Neuronal stem cell (in vitro differentiated cells): ENCODE results near the gene TMEM59.
"Not testable (repeated sequence)": the region's sequence is repeated elsewhere in the genome, so short reads cannot be mapped to it uniquely, and the experiment has no call there.

ENCODE experiments used
- DNase-seq: peaks from one replicate; pipeline ENCODE4 v3.0.0-alpha.2; 2013; ENCODE audit warnings: low spot score
- H2AFZ ChIP-seq: one replicate; pipeline ENCODE4 v1.6.1; 2013; ENCODE audit warnings: mild to moderate bottlenecking, low read length, inconsistent platforms
- H2AK5ac ChIP-seq: 2 replicates; pipeline ENCODE4 v1.6.1; 2013; ENCODE audit warnings: low read depth, mild to moderate bottlenecking, inconsistent platforms, low read length, moderate library complexity, mixed read lengths
- H2BK120ac ChIP-seq: 2 replicates; pipeline ENCODE4 v1.6.1; 2013; ENCODE audit warnings: low read depth, mild to moderate bottlenecking, inconsistent platforms, low read length, moderate library complexity, mixed read lengths
- H2BK12ac ChIP-seq: one replicate; pipeline ENCODE4 v1.6.1; 2013; ENCODE audit warnings: low read length, inconsistent platforms
- H2BK15ac ChIP-seq: 2 replicates; pipeline ENCODE4 v1.6.1; 2013; ENCODE audit warnings: mild to moderate bottlenecking, low read length, inconsistent platforms, mixed read lengths
- H2BK5ac ChIP-seq: one replicate; pipeline ENCODE4 v1.6.1; 2013; ENCODE audit warnings: inconsistent platforms, mild to moderate bottlenecking, low read length, moderate library complexity
- H3K14ac ChIP-seq: one replicate; pipeline ENCODE4 v1.6.1; 2013; ENCODE audit warnings: low read length, inconsistent platforms
- H3K18ac ChIP-seq: 2 replicates; pipeline ENCODE4 v1.6.1; 2013; ENCODE audit warnings: low read length, inconsistent platforms
- H3K23ac ChIP-seq: 2 replicates; pipeline ENCODE4 v1.6.1; 2013; ENCODE audit warnings: low read depth, mild to moderate bottlenecking, mixed read lengths, low read length, inconsistent platforms; ENCODE audit not compliant: poor library complexity
- H3K27ac ChIP-seq: replicated peaks from 3 replicates; pipeline ENCODE4 v1.5.1; 2013; ENCODE audit warnings: low read length, inconsistent platforms
- H3K27me3 ChIP-seq, 3 experiments: 2 replicates each; pipeline ENCODE4 v1.6.1; 2013; ENCODE audit warnings: low read length in 3 of 3, mild to moderate bottlenecking in 2 of 3, inconsistent platforms in 1 of 3, low read depth in 1 of 3, mixed read lengths in 1 of 3, moderate library complexity in 1 of 3; ENCODE audit not compliant: control insufficient read depth in 3 of 3, insufficient read depth in 3 of 3
- H3K36me3 ChIP-seq, 2 donors: replicated peaks in 1 of 2; 2 replicates each; pipeline ENCODE4 v1.6.1; 2013; ENCODE audit warnings: low read length in 2 of 2; ENCODE audit not compliant: control insufficient read depth in 2 of 2, insufficient read depth in 2 of 2
- H3K4ac ChIP-seq: 2 replicates; pipeline ENCODE4 v1.6.1; 2013; ENCODE audit warnings: inconsistent platforms, mild to moderate bottlenecking, low read length, moderate library complexity
- H3K4me1 ChIP-seq, 2 donors: 1 replicate in 1 of 2; 2 replicates in 1 of 2; pipeline ENCODE4 v1.6.1; 2013; ENCODE audit warnings: low read length in 2 of 2, low read depth in 1 of 2; ENCODE audit not compliant: control insufficient read depth in 2 of 2, insufficient read depth in 1 of 2
- H3K4me2 ChIP-seq: one replicate; pipeline ENCODE4 v1.6.1; 2013; ENCODE audit warnings: mild to moderate bottlenecking, low read length, inconsistent platforms; ENCODE audit not compliant: insufficient read depth, poor library complexity, severe bottlenecking
- H3K4me3 ChIP-seq, 2 donors: 2 replicates each; pipeline ENCODE4 v1.5.1; 2013; ENCODE audit warnings: low read length in 2 of 2, mild to moderate bottlenecking in 2 of 2, inconsistent platforms in 1 of 2, moderate library complexity in 1 of 2
- H3K79me1 ChIP-seq: one replicate; pipeline ENCODE4 v1.6.1; 2013; ENCODE audit warnings: low read depth, mild to moderate bottlenecking, inconsistent platforms, low read length, moderate library complexity
- H3K9ac ChIP-seq: one replicate; pipeline ENCODE4 v1.6.1; 2013; ENCODE audit warnings: mild to moderate bottlenecking, low read depth, low read length, inconsistent platforms; ENCODE audit not compliant: poor library complexity
- H3K9me3 ChIP-seq, 2 donors: replicated peaks in 1 of 2; 2 replicates each; pipeline versions ENCODE3 to v1.6.1; 2013; ENCODE audit warnings: low read length in 2 of 2, mild to moderate bottlenecking in 2 of 2, inconsistent platforms in 1 of 2, low read depth in 1 of 2, mixed read lengths in 1 of 2, moderate library complexity in 1 of 2; ENCODE audit not compliant: control insufficient read depth in 2 of 2, insufficient read depth in 1 of 2
- H4K8ac ChIP-seq: one replicate; pipeline ENCODE4 v1.6.1; 2013; ENCODE audit warnings: low read depth, mild to moderate bottlenecking, inconsistent platforms, low read length, moderate library complexity
- H4K91ac ChIP-seq: one replicate; pipeline ENCODE4 v1.6.1; 2013; ENCODE audit warnings: low read length, low read depth, mild to moderate bottlenecking, inconsistent platforms; ENCODE audit not compliant: poor library complexity
- WGBS, 2 donors: extraction: QIAGEN DNeasy Blood & Tissue Kit; methylation state at CpG; one replicate each; pipeline ENCODE4 v1.1.7; 2013; ENCODE audit warnings: missing lambda C conversion rate in 2 of 2, mixed read lengths in 1 of 2; ENCODE audit not compliant: insufficient read length in 2 of 2, insufficient replicate concordance in 1 of 2; ENCODE audit errors: extremely low coverage in 2 of 2; 5-methylcytosine and 5-hydroxymethylcytosine counted together

Gene TMEM59

DNA sequence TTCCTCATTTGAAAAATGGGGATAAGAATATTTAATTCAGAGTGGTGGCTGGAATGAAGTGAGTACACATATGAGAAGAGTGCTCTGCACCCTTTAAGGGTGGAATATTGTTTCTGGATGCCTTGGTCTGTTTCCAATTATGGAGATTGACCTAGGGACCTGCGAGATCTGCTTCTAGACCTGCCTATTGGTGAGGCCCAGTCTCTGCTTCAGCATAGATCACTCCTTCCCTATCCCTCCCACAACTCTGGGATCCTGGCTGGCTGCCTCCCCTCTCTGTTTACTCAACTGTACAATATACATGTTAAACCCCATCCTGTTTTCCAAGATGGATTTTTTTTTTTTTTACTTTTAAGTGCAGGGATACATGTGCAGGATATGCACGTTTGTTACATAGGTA lies 28.6 kb downstream of the TMEM59 start:
- Histone ChIP-seq H2BK15ac (no peak overlapping the region), H3K9ac (no peak overlapping the region), H2BK5ac (no peak overlapping the region), H2BK120ac (no peak overlapping the region), H3K4ac (no peak overlapping the region), H3K79me1 (no peaks in the 10 kb centered on the region), H2BK12ac (no peak overlapping the region), H3K14ac (no peak overlapping the region), H3K36me3 (no peaks in the 10 kb centered on the region), H3K4me2 (no peak overlapping the region), H2AFZ (no peak overlapping the region), H3K9me3 (no peaks in the 10 kb centered on the region), H3K4me1 (no peaks in the 10 kb centered on the region), H3K18ac (no peak overlapping the region), H4K8ac (no peak overlapping the region), H3K4me3 (no peak overlapping the region), H2AK5ac (no peak overlapping the region), H3K23ac (no peak overlapping the region), H4K91ac (no peak overlapping the region), H3K27ac (no peak overlapping the region), H3K27me3 (peaks cover 0 to 12% (median 0%) of the 10 kb centered on the region in 3 experiments)
- no CpG with 5 or more reads among the region's 2 CpGs for WGBS, 2 donors
- DNase-seq: no peak

DNA sequence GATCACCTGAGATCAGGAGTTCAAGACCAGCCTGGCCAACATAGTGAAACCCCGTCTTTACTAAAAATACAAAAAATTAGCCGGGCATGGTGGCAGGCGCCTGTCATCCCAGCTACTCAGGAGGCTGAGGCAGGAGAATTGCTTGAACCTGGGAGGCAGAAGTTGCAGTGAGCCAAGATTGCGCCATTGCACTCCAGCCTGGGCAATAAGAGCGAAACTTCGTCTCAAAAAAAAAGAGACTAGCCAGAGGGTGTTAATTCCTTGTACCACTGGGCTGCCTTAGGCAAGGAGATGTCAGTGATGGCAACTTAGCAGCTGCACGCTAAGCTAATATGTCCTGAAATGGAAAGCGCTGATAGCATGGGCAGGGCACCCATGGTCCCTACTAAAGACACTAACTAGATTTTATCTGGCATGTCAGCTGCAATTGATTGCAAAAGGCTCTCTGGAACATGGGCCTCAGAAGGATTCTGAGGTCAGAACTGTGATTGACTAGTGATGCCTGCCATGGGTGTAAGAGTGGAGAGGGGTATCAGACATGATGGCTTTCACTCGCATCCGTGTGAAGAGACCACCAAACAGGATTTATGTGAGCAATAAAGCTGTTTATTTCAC lies 33.3 kb downstream of the TMEM59 start:
- not testable (repeated sequence) for H4K8ac ChIP-seq, H3K18ac ChIP-seq, H2BK15ac ChIP-seq, H3K9me3 ChIP-seq, H3K4me3 ChIP-seq, H3K27ac ChIP-seq, H2BK120ac ChIP-seq, H3K9ac ChIP-seq, H2AK5ac ChIP-seq, H3K23ac ChIP-seq, H4K91ac ChIP-seq, H3K4ac ChIP-seq, H3K79me1 ChIP-seq, H2AFZ ChIP-seq, H3K36me3 ChIP-seq, H3K14ac ChIP-seq, DNase-seq, H3K4me1 ChIP-seq, H2BK12ac ChIP-seq, H3K4me2 ChIP-seq, H2BK5ac ChIP-seq
- H3K27me3 ChIP-seq: peaks cover 0 to 36% (median 0%) of the 10 kb centered on the region in 3 experiments
- no CpG with 5 or more reads among the region's 10 CpGs for WGBS, 2 donors

DNA sequence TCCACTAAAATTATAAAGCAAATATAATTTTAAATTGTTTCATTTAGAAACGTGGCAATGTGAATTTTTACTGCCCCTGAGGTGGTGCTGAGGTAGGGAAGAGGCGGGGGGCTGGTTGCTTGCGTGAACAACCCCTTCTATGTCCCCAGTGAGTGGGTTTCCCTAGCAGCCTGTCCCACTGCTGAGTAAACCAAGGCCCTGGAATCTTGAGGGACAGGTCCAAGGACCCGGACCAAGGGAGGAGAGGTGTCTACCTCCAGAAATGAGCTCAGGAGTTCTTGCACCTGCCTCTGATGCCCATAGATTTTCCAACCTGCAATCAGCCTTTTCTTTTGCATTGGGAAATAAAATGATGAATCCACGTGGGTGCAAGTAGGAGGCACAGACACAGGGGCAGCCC lies 34.4 kb downstream of the TMEM59 start:
- no CpG with 5 or more reads among the region's 5 CpGs for WGBS, 2 donors
- no peak overlapping the region for H3K23ac ChIP-seq
- H2BK5ac ChIP-seq: no peak overlapping the region
- H3K4me2 ChIP-seq: no peak overlapping the region
- peak overlapping the region in 1 of 2 donors; percentile 43 for H3K4me3 ChIP-seq
- no peak overlapping the region for H3K9ac ChIP-seq
- H2AFZ ChIP-seq: no peak overlapping the region
- H2AK5ac ChIP-seq: no peak overlapping the region
- H2BK120ac ChIP-seq: no peak overlapping the region
- DNase-seq: no peak
- H3K9me3 ChIP-seq: no peaks in the 10 kb centered on the region
- H4K91ac ChIP-seq: no peak overlapping the region
- H3K4me1 ChIP-seq: no peaks in the 10 kb centered on the region
- H3K18ac ChIP-seq: no peak overlapping the region
- no peak overlapping the region for H4K8ac ChIP-seq
- H3K4ac ChIP-seq: no peak overlapping the region
- H3K36me3 ChIP-seq: no peaks in the 10 kb centered on the region
- peaks cover 0 to 40% (median 0%) of the 10 kb centered on the region in 3 experiments for H3K27me3 ChIP-seq
- no peak overlapping the region for H2BK12ac ChIP-seq
- H3K27ac ChIP-seq: no peak overlapping the region
- no peaks in the 10 kb centered on the region for H3K79me1 ChIP-seq
- H3K14ac ChIP-seq: no peak overlapping the region
- H2BK15ac ChIP-seq: no peak overlapping the region

DNA sequence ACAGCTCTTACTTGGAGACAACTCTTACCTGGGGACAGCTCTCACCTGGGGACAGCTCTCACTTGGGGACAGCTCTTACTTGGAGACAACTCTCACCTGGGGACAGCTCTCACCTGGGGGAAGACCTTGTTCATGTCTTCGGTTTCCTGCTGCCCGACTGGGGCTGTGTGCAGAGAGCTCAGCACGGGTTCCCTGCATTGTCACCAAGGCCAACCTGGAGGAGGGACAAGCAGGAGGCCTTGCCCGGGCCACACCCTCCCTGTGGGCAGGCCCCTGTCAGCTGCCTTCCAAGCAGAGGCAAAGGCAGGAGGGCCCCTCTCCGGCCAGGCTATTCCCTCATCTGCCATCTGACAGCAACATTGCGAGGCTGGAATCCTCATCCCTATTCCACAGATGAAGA lies 35.0 kb downstream of the TMEM59 start, which contains the start of gene LDLRAD1:
Gene LDLRAD1 (minus strand): TSS at position 208 of the 400 bp plus-strand sequence. CDS start 74 bp downstream, at position 134.
- peak within 1 kb of the TSS; percentile 19 for H3K18ac ChIP-seq
- no peak within 1 kb of the TSS for H3K4ac ChIP-seq
- no peak within 1 kb of the TSS for H3K23ac ChIP-seq
- H3K9ac ChIP-seq: no peak within 1 kb of the TSS
- H2AK5ac ChIP-seq: no peak within 1 kb of the TSS
- peak within 1 kb of the TSS in 1 of 2 donors; percentile 45 for H3K4me3 ChIP-seq
- H3K14ac ChIP-seq: no peak within 1 kb of the TSS
- no CpG with 5 or more reads among the region's 6 CpGs for WGBS, 2 donors
- H2BK5ac ChIP-seq: no peak within 1 kb of the TSS
- no peak within 1 kb of the TSS for H3K27ac ChIP-seq
- no peak within 1 kb of the TSS for H4K91ac ChIP-seq
- H2BK120ac ChIP-seq: no peak within 1 kb of the TSS
- H3K9me3 ChIP-seq: no peaks in the 10 kb centered on the region
- no peaks in the 10 kb centered on the region for H3K79me1 ChIP-seq
- no peak within 1 kb of the TSS for H3K4me2 ChIP-seq
- no peak within 1 kb of the TSS for H4K8ac ChIP-seq
- H2BK15ac ChIP-seq: no peak within 1 kb of the TSS
- H3K4me1 ChIP-seq: peaks cover 0 to under 1% of the 10 kb centered on the region in 2 donors
- no peaks in the 10 kb centered on the region for H3K36me3 ChIP-seq
- no peak within 1 kb of the TSS for H2AFZ ChIP-seq
- no peak within 1 kb of the TSS for H2BK12ac ChIP-seq
- peaks cover 0 to 42% (median 0%) of the 10 kb centered on the region in 3 experiments for H3K27me3 ChIP-seq
- no peak for DNase-seq
